Measurements from ENCODE around the gene LGR4.

GRCh38 chr11:27367881-27368280 is 104.7 kb downstream of the LGR4 start:
- no peak for TF ChIP-seq CTCF (IDR thresholded peaks at IDR 0.05)
- no peak for TF ChIP-seq POLR2AphosphoS5 (IDR thresholded peaks at IDR 0.05)
- TF ChIP-seq POLR2A (IDR thresholded peaks at IDR 0.05): no peak
